ENCODE results near the gene COL9A3. TPM values are rescaled to one million over a fixed set of nuclear protein-coding genes. Genes with fewer than 3 reads are reported as not detected.
A peak's percentile ranks its signal among the peaks of the same experiment; 100 is the strongest.

The COL9A3 gene
- total RNA-seq, 4 donors from 2014 or later = 6.0 to 223 (median 8.0) TPM

GRCh38 chr20:62860391-62860923 lies 43.6 kb downstream of the COL9A3 start:
- in situ Hi-C loops (cut with MboI; ENCODE audit: low pct_ligation_motif_present in 1 of 4, low pct_unique_long_range_greater_than_20kb in 1 of 4, low sequenced_read_pairs in 3 of 4) = no loop called here
- TF ChIP-seq EP300 (IDR thresholded peaks at IDR 0.05; ENCODE audit: low read depth) (no peak), POLR2A (IDR thresholded peaks at IDR 0.05) (no peak), CTCF (IDR thresholded peaks at IDR 0.05) (no peak), POLR2AphosphoS5 (IDR thresholded peaks at IDR 0.05) (no peak)
- Histone ChIP-seq H3K9me3 (no peaks in the 10 kb centered on the region), H3K27me3 (peaks cover 4% of the 10 kb centered on the region), H3K4me3 (peak overlapping the region in 3 of 4 donors; percentile 14 to 50 (median 47)), H3K27ac (no peak overlapping the region), H3K4me1 (peaks cover 7 to 13% (median 9%) of the 10 kb centered on the region in 4 donors), H3K36me3 (peaks cover 0 to 8% (median 0%) of the 10 kb centered on the region in 4 donors)
- DNase-seq = no peak
- 38 to 40% methylated on average over 1 to 14 of the region's 24 CpGs for WGBS, 2 donors (ENCODE audit: low coverage in 1 of 2)
- intact Hi-C loops (cut with DNase I; ENCODE audit: low total_unique reads) = no loop called here

- intact Hi-C loops (cut with DNase I; ENCODE audit: low total_unique reads) (no loop called here), in situ Hi-C loops (cut with MboI; ENCODE audit: low pct_ligation_motif_present in 1 of 4, low pct_unique_long_range_greater_than_20kb in 1 of 4, low sequenced_read_pairs in 3 of 4) (no loop called here)
- no peak for DNase-seq
- TF ChIP-seq POLR2A (IDR thresholded peaks at IDR 0.05) (no peak), POLR2AphosphoS5 (IDR thresholded peaks at IDR 0.05) (no peak), CTCF (IDR thresholded peaks at IDR 0.05) (no peak), EP300 (IDR thresholded peaks at IDR 0.05; ENCODE audit: low read depth) (no peak)
- WGBS, 2 donors (ENCODE audit: low coverage in 1 of 2) = 1% methylated on average over 44 of the region's 129 CpGs; no CpG with 5 or more reads in 1 of the 2 donors
- Histone ChIP-seq H3K4me1 (peaks cover 7 to 13% (median 9%) of the 10 kb centered on the region in 4 donors), H3K27ac (peak overlapping the region in 1 of 4 donors; percentile 30), H3K9me3 (no peaks in the 10 kb centered on the region), H3K27me3 (peaks cover 4% of the 10 kb centered on the region), H3K36me3 (peaks cover 0 to 8% (median 0%) of the 10 kb centered on the region in 4 donors), H3K4me3 (peak overlapping the region in 3 of 4 donors; percentile 34 to 50 (median 47))
Measured at GRCh38 chr20:62860924-62861691, 44.3 kb downstream of the COL9A3 start.

- peak within 1 kb of the TSS; percentile 21 to 70 (median 44) for H3K27ac ChIP-seq
- TF ChIP-seq CTCF (IDR thresholded peaks at IDR 0.05) (no peak), POLR2AphosphoS5 (IDR thresholded peaks at IDR 0.05) (peak in 2 of 3 donors; percentile 34 to 61), POLR2A (IDR thresholded peaks at IDR 0.05) (no peak), EP300 (IDR thresholded peaks at IDR 0.05; ENCODE audit: low read depth) (no peak)
- 66% methylated on average over 10 of the region's 70 CpGs; no CpG with 5 or more reads in 1 of the 2 donors for WGBS, 2 donors (ENCODE audit: low coverage in 1 of 2)
Measured at GRCh38 chr20:62861726-62862336, 45.0 kb downstream of the COL9A3 start, which contains the start of gene TCFL5. Gene TCFL5, minus strand, starts transcription at chr20:62861822. Its CDS starts 152 bp downstream, at chr20:62861670.

GRCh38 chr20:62864207-62864606 lies 47.4 kb downstream of the COL9A3 start:
- Histone ChIP-seq H3K27me3 (peaks cover 4% of the 10 kb centered on the region), H3K36me3 (no peaks in the 10 kb centered on the region), H3K27ac (no peak overlapping the region), H3K9me3 (no peaks in the 10 kb centered on the region), H3K4me1 (peaks cover 7 to 13% (median 9%) of the 10 kb centered on the region in 4 donors), H3K4me3 (no peak overlapping the region)
- no peak for DNase-seq
- TF ChIP-seq POLR2AphosphoS5 (IDR thresholded peaks at IDR 0.05) (no peak), POLR2A (IDR thresholded peaks at IDR 0.05) (no peak), CTCF (IDR thresholded peaks at IDR 0.05) (no peak), EP300 (IDR thresholded peaks at IDR 0.05; ENCODE audit: low read depth) (no peak)
- whole genome bisulfite sequencing, 2 donors (ENCODE audit: low coverage in 1 of 2) = 86 to 92% methylated on average over 7 of the region's 7 CpGs
- intact Hi-C loops (cut with DNase I; ENCODE audit: low total_unique reads) (no loop called here), in situ Hi-C loops (cut with MboI; ENCODE audit: low pct_ligation_motif_present in 1 of 4, low pct_unique_long_range_greater_than_20kb in 1 of 4, low sequenced_read_pairs in 3 of 4) (no loop called here)

More at GRCh38 chr20:62861726-62862336, 45.0 kb downstream of the COL9A3 start, which contains the start of gene TCFL5:
- intact Hi-C loops (cut with DNase I; ENCODE audit: low total_unique reads) = no loop called here
- Histone ChIP-seq H3K36me3 (peaks cover 0 to 7% (median 0%) of the 10 kb centered on the region in 4 donors), H3K27me3 (peaks cover 4% of the 10 kb centered on the region), H3K9me3 (no peaks in the 10 kb centered on the region), H3K4me1 (peaks cover 7 to 13% (median 9%) of the 10 kb centered on the region in 4 donors), H3K4me3 (peak within 1 kb of the TSS in 3 of 4 donors; percentile 34 to 50 (median 47))
- in situ Hi-C loops (cut with MboI; ENCODE audit: low pct_ligation_motif_present in 1 of 4, low pct_unique_long_range_greater_than_20kb in 1 of 4, low sequenced_read_pairs in 3 of 4) = no loop called here
- DNase-seq = peak; percentile 94

Measured in transverse colon (tissue), 4 donors.